Activated CD4-positive, alpha-beta T cell treated with anti-CD3 and anti-CD28 coated beads for 36 hours (primary cell): ENCODE data around the gene PRPSAP1. TPM values are rescaled to one million over a fixed set of nuclear protein-coding genes. Genes with fewer than 3 reads are reported as not detected.

Experiments used
- ATAC-seq: fragments of 200-7000 bp; cut with Tn5 transposase; one replicate; pipeline ENCODE4 v1.10.0; 2021; ENCODE audit warnings: mild to moderate bottlenecking, moderate library complexity
- CTCF ChIA-PET: fragments of 350-600 bp; sonication (Branson Sonifier 250); formaldehyde crosslinking; loops from one replicate; lab custom pipeline; 2021; ENCODE audit warnings: antibody characterized with exemption; lab: Charles Lee
- POLR2A ChIA-PET: fragments of 350-600 bp; sonication (Branson Sonifier 250); formaldehyde crosslinking; loops from one replicate; lab custom pipeline; 2021; ENCODE audit warnings: antibody characterized with exemption, inconsistent platforms; lab: Charles Lee
- DNase-seq: peaks from one replicate; pipeline ENCODE4 v3.0.0-alpha.2; 2020
- H3K27ac Mint-ChIP-seq: one replicate; pipeline ENCODE4 v1.8.0; 2021; ENCODE audit warnings: mixed read lengths
- H3K27me3 Mint-ChIP-seq: one replicate; pipeline ENCODE4 v1.8.0; 2021; ENCODE audit warnings: mixed read lengths
- H3K36me3 Mint-ChIP-seq: one replicate; pipeline ENCODE4 v1.8.0; 2021; ENCODE audit warnings: low read depth, mixed read lengths
- H3K4me1 Mint-ChIP-seq: one replicate; pipeline ENCODE4 v1.8.0; 2021; ENCODE audit warnings: mixed read lengths
- H3K4me3 Mint-ChIP-seq: one replicate; pipeline ENCODE4 v1.8.0; 2021; ENCODE audit warnings: mild to moderate bottlenecking, moderate library complexity, mixed read lengths
- H3K9me3 Mint-ChIP-seq: one replicate; pipeline ENCODE4 v1.8.0; 2021; ENCODE audit warnings: low read depth, mixed read lengths
- intact Hi-C, 2 experiments: fragments of 100-400 bp; cut with DNase I in 1 of 2; cut with micrococcal nuclease in 1 of 2; formaldehyde crosslinking; loops; one replicate each; pipeline versions ENCODE4 v1.14.2 to v1.15.1; 2022 to 2024; cut with DNase I, micrococcal nuclease
- total RNA-seq, 2 experiments: library from RNA; stranded (reverse); gene quantifications; one replicate each; pipeline ENCODE4 v1.2.3, GENCODE V29; 2021

Gene PRPSAP1, protein sequence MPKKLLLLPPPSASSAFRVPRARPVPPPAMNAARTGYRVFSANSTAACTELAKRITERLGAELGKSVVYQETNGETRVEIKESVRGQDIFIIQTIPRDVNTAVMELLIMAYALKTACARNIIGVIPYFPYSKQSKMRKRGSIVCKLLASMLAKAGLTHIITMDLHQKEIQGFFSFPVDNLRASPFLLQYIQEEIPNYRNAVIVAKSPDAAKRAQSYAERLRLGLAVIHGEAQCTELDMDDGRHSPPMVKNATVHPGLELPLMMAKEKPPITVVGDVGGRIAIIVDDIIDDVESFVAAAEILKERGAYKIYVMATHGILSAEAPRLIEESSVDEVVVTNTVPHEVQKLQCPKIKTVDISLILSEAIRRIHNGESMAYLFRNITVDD
- 10 to 100 TPM; 26.7 to 34.9 TPM for total RNA-seq

DNA sequence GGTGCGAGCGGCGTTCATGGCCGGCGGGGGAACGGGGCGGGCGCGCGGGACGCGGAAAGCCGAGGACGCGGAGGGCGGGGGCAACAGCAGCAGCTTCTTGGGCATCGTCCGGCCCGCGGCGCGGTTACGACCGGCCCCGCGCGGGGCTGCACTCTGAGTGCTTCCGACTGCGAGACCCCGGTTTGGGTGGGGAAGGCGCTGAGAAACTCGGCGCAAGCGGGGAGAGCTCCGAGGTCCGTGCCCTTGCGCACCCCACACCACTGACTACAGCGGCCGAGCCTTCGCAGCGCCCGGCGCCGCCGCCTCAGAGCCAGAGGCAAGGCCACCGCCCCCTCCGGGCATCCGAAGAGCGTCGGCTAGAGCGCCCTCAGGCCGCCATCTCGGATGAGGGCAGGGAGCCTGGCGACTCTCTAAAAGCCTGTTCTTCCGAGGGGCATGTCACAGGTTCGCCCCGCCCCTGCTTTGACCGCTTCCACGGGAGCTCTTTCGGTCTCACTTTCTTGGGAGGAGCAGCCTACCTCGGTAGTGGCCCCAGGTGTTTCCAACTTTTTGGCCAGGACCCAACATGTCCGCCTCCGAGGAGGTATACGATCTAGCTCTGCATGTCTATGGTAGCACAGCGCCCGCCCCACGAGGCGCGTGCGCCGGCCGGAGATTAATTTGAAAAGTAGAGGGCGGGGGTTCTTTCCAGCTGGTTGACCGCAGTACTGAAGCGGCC lies at the start of gene PRPSAP1:
Gene PRPSAP1, minus strand, starts transcription at position 318 of the 718 bp plus-strand sequence. Its CDS starts 213 bp downstream, at position 105.
- POLR2A ChIA-PET = interaction anchor here (0.6 to 0.8 kb wide), 3 partner anchors 17 to 1605 kb away, joined by 3 to 5 read pairs (median 5); partner anchors contain the start of gene TNRC6C
- Mint-ChIP-seq H3K36me3 (no peaks in the 10 kb centered on the region), H3K9me3 (no peaks in the 10 kb centered on the region), H3K4me1 (peaks cover 18% of the 10 kb centered on the region), H3K27me3 (no peaks in the 10 kb centered on the region), H3K27ac (peak within 1 kb of the TSS; percentile 96), H3K4me3 (peak within 1 kb of the TSS; percentile 78)
- DNase-seq = peak; percentile 88
- intact Hi-C loops = loop anchor here (1.0 to 2.0 kb wide), 12 partner anchors 30 to 498 kb away; partner anchors contain the start of genes EXOC7 (in 1 of the 2), FBF1 (in 1 of the 2), JMJD6 (in 1 of the 2) and METTL23 (in 1 of the 2)
- CTCF ChIA-PET = interaction anchor here (0.6 to 4.2 kb wide), 14 partner anchors 8 to 1031 kb away, joined by 3 to 43 read pairs (median 3); partner anchors contain the start of gene SPHK1
- peak; percentile 97 for ATAC-seq

DNA sequence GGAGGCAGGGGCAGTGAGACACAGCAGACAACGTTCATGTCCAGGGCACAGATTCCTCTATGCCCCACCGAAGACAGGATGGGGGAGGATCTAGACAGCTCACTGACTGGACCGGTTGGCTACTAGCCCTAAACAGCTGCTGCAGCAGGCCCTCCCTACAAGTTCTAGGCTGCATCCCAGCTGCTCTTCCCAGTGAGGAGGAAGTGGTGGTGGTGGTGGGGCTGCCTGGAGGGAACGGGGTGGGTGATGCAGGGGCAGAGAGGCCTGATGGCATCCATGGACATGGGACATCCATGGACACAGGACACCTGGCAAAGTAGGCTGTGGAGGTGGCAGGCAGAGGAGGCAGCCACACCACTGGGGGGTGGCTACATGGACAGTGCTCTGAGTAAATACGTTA lies 49.0 kb upstream of the PRPSAP1 start:
- peaks cover 48% of the 10 kb centered on the region for H3K36me3 Mint-ChIP-seq
- ATAC-seq (no peak), DNase-seq (no peak)
- ChIA-PET POLR2A (no interaction called here), CTCF (interaction anchor here (1.2 kb wide), 1 partner anchor 11 kb away, joined by 4 read pairs; no protein-coding TSS in a partner anchor)
- H3K27ac Mint-ChIP-seq = no peak overlapping the region
- H3K9me3 Mint-ChIP-seq = no peaks in the 10 kb centered on the region
- no peaks in the 10 kb centered on the region for H3K27me3 Mint-ChIP-seq
- no peaks in the 10 kb centered on the region for H3K4me1 Mint-ChIP-seq
- H3K4me3 Mint-ChIP-seq = no peak overlapping the region
- intact Hi-C loops = no loop called here

DNA sequence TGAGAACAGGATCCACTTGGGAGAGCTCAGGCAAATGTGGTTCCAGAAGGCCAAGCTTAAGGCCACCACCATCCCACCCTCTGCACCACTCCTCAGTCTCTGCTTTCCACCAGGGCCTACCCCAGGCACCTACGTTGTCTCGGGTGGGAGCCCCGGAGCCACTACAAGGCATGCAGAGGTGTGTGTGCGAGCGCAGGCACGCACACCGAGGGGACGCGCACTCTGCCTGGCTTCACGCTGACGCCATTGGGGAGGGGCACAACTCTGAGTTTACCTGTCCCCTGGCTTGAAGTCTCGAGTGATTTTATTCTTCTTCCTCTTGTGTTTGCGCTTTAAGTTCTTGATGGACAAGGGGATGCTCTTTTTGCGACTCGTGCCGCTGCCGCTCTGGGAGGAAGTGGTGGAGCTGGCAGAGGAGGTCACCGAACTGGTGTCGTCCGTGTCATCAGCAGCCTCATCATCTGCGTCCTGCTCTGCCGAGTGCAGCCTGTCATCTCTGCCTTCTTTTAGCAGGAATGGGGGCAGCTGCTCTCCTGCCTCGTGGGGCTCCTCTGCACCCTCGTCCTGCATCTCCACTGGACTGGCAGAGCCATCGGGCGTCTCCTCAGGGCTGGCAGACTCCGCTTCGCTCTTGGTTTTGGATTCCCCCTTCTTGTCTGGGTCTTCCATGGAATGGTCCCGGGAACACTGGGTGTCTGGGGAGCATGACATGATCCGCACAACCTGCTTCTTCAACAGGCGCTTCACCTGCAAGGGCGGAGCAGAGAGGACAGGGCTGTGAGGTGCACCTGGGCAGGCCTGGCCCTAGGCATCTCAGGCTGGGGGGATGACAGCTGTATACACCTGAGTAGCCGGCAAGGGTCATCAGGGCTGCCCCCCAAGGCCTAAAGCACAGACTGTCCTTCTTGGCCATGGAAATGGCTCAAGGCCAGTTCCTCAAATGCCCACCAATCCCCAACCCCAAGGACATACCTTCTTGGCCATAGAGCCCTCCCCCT lies 45.8 kb upstream of the PRPSAP1 start:
- CTCF ChIA-PET = interaction anchor here (0.6 to 4.4 kb wide), 21 partner anchors 9 to 399 kb away, joined by 3 to 89 read pairs (median 4); partner anchors contain the start of genes CDK3, QRICH2 and SPHK1
- Mint-ChIP-seq H3K36me3 (peaks cover 50% of the 10 kb centered on the region), H3K27me3 (no peaks in the 10 kb centered on the region), H3K9me3 (no peaks in the 10 kb centered on the region), H3K4me1 (no peaks in the 10 kb centered on the region), H3K27ac (no peak overlapping the region), H3K4me3 (no peak overlapping the region)
- no peak for ATAC-seq
- DNase-seq = no peak
- POLR2A ChIA-PET = no interaction called here
- intact Hi-C loops = no loop called here

DNA sequence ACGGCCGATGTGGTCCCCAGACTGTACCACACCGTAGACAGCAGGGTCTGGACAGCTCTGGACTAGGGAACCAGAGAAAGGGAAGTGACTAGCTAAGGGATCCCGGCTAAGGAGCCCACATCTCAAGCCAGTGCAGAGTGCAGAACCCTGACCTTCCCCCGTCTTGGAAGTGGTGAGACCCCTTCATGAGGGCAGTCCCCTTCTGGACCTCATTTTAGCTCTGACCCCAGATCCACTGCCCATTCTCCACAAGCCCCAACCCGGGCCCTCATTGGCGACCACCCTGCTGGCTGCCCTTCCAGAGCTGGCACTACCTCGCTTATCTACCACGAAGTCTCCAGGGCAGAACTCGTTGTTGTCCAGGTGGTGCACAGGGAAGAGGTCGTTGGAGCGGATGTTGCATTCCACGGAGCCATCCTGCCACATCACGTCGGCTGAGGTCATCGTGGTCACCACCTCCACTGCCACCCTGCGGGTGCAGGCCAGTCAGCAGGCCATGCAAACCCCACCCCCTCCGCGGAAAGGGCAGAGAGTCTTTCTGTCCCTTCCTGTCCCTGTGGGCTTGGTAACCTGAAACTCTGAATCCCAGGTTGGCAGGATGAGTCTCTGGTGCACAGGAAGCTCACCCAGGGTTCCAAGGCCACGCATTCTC lies 44.9 kb upstream of the PRPSAP1 start:
- H3K27ac Mint-ChIP-seq = no peak overlapping the region
- no peaks in the 10 kb centered on the region for H3K4me1 Mint-ChIP-seq
- DNase-seq (no peak), ATAC-seq (no peak)
- H3K9me3 Mint-ChIP-seq = no peaks in the 10 kb centered on the region
- intact Hi-C loops = loop anchor here (1.0 kb wide), 1 partner anchor 95 kb away; no protein-coding TSS in a partner anchor
- CTCF ChIA-PET = interaction anchor here (0.6 to 4.4 kb wide), 49 partner anchors 7 to 437 kb away, joined by 3 to 89 read pairs (median 4); partner anchors contain the start of genes CDK3, PRPSAP1, QRICH2 and SPHK1
- no peaks in the 10 kb centered on the region for H3K27me3 Mint-ChIP-seq
- H3K36me3 Mint-ChIP-seq = peaks cover 49% of the 10 kb centered on the region
- no peak overlapping the region for H3K4me3 Mint-ChIP-seq
- POLR2A ChIA-PET = no interaction called here

DNA sequence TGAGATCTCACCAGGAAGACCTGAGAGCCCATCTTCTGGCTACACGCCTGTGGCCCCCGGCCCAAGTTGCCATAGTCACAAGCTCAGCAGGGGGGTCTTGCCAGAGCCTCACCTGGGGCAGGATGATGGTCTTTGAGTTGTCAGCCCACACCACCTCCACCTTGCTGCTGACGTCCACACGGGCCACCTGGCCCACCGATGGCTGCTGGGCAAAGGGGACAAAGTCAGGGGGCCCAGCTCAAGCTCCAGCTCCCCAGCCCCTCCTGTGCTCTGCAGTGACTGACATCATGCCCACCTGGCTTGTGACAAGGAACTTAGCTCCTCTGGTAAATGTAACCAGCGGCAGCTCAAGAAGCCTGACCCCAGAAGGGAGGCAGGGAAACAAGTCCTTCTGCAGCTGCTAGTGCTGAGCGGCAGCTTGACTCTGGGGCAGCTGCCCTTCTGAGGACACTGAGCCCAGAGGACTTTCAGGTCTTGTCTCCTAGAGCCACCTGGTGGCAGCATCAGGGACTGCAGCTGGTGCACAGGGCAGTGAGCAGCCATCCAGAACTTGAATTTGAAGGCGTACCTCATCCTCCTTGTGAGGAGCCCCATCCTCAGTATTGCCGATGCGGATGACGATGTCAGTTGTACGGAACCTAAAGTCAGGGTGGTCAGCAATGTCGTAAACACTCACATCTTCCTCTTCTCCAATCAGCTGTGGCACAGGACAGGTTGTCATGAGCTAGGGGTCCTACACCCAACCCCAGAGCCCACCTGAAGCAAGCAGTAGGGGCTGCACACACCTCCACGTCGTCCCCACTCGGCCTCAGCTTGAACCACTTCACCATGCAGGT lies 44.2 kb upstream of the PRPSAP1 start:
- POLR2A ChIA-PET = interaction anchor here (0.7 kb wide), 1 partner anchor 168 kb away, joined by 3 read pairs; no protein-coding TSS in a partner anchor
- Mint-ChIP-seq H3K27ac (no peak overlapping the region), H3K36me3 (peaks cover 47% of the 10 kb centered on the region), H3K4me1 (no peaks in the 10 kb centered on the region), H3K9me3 (no peaks in the 10 kb centered on the region), H3K4me3 (no peak overlapping the region), H3K27me3 (no peaks in the 10 kb centered on the region)
- peak; percentile 92 for DNase-seq
- CTCF ChIA-PET = interaction anchor here (0.6 to 4.4 kb wide), 58 partner anchors 8 to 436 kb away, joined by 3 to 89 read pairs (median 4); partner anchors contain the start of genes CDK3, PRPSAP1, QRICH2 and SPHK1
- intact Hi-C loops = loop anchor here (1.0 kb wide), 1 partner anchor 95 kb away; no protein-coding TSS in a partner anchor
- ATAC-seq = peak; percentile 92

DNA sequence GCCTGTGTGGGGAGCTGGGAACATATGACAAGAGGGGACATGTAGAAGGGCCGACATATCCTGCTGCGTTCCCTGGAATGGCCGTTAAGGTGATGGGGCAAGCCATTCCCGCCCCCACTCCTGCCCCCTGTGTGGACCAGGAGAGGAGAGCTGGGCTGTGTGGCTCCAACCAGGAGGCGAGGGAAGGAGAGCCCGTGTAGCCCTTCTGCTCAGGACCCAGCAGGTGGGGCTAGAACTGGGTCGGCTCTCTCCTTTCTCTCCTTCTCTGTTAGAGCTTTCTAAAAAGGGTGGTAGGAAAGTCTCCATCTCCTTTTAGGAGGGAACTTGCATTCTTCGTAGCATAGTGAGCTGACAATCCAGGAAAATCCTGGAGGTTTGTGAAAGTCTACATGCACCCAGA lies 43.5 kb upstream of the PRPSAP1 start:
- H3K27me3 Mint-ChIP-seq = no peaks in the 10 kb centered on the region
- no peak overlapping the region for H3K27ac Mint-ChIP-seq
- peaks cover 44% of the 10 kb centered on the region for H3K36me3 Mint-ChIP-seq
- H3K9me3 Mint-ChIP-seq = no peaks in the 10 kb centered on the region
- ChIA-PET CTCF (interaction anchor here (0.6 to 4.4 kb wide), 33 partner anchors 9 to 478 kb away, joined by 3 to 89 read pairs (median 5); partner anchors contain the start of genes PRPSAP1, QRICH2 and SPHK1), POLR2A (interaction anchor here (0.7 kb wide), 1 partner anchor 169 kb away, joined by 3 read pairs; no protein-coding TSS in a partner anchor)
- H3K4me1 Mint-ChIP-seq = no peaks in the 10 kb centered on the region
- intact Hi-C loops = no loop called here
- H3K4me3 Mint-ChIP-seq = no peak overlapping the region
- DNase-seq = no peak
- ATAC-seq = no peak

DNA sequence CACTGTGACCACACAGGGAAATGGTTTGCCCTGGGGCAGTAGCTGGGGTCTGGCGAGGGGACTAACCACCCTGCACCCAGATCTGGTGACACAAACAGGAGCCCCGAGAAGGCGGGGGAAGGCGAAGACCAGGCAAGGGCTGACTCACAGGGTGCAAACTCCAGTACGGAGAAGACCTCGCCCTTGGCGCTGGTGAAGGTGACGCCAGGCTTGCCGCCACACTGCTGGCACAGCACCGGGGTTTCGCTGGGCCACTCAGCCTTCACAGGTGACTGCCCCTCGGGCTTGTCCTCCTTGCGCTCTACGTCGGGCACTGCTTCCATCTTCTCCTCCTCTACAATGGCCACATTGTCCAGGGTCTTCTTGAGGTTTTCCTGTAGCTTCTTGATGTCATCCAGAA lies 42.3 kb upstream of the PRPSAP1 start:
- POLR2A ChIA-PET = no interaction called here
- H3K27ac Mint-ChIP-seq = no peak overlapping the region
- H3K4me1 Mint-ChIP-seq = no peaks in the 10 kb centered on the region
- H3K9me3 Mint-ChIP-seq = no peaks in the 10 kb centered on the region
- H3K36me3 Mint-ChIP-seq = peaks cover 36% of the 10 kb centered on the region
- no peak for ATAC-seq
- no peaks in the 10 kb centered on the region for H3K27me3 Mint-ChIP-seq
- intact Hi-C loops = no loop called here
- CTCF ChIA-PET = interaction anchor here (0.6 to 4.4 kb wide), 5 partner anchors 11 to 94 kb away, joined by 3 to 89 read pairs (median 19); partner anchors contain the start of genes PRPSAP1 and SPHK1
- H3K4me3 Mint-ChIP-seq = no peak overlapping the region
- no peak for DNase-seq

DNA sequence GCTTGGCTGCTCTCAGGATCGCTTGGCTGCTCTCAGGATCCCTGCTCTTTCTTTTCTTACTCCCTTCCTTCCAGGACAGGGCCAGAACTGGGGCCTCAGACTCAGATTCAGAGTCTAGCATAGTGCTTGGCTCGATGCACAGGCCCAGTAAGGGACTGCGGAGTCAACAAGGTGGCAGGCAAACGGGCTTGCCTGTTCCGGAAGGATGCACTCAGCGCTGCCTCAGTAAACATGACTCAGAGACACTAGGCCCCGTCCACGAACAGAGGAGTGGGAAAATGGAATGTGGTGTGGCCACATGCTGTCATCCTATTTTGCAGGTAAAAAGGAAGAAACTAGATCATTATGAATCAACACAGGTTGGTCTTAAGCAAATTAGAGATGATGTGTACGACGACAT lies 40.5 kb upstream of the PRPSAP1 start:
- no peak overlapping the region for H3K27ac Mint-ChIP-seq
- H3K27me3 Mint-ChIP-seq = no peaks in the 10 kb centered on the region
- peaks cover 29% of the 10 kb centered on the region for H3K36me3 Mint-ChIP-seq
- DNase-seq (no peak), ATAC-seq (no peak)
- no peaks in the 10 kb centered on the region for H3K4me1 Mint-ChIP-seq
- H3K9me3 Mint-ChIP-seq = no peaks in the 10 kb centered on the region
- intact Hi-C loops = no loop called here
- ChIA-PET POLR2A (no interaction called here), CTCF (interaction anchor here (0.6 to 1.7 kb wide), 4 partner anchors 9 to 121 kb away, joined by 4 to 7 read pairs (median 4); no protein-coding TSS in a partner anchor)
- H3K4me3 Mint-ChIP-seq = no peak overlapping the region

DNA sequence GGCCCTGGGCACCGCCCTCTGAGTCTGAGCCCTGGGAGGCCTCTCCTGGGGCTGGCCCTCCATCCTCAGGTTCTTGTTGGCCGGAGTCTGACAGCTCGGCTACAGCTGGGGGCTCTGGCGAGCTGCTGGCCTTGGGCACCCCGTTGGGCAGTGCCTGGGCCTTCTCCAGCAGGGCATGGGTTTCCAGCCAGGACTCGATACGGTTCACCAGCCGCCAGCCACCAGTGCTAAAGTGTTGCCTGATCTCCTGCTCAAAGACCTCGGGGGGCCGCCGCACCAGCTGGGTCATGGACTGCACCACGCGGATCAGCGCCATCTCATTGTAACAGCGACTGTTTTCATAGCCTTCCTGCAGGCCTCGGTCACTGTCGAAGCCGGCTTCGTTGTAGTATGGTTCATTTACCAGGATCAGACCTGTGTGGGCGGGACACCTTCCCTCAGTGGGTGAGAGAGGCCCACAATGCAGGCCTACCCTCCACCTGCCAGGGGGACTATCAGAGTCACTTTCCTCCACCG lies 37.5 kb upstream of the PRPSAP1 start:
- CTCF ChIA-PET = no interaction called here
- POLR2A ChIA-PET = interaction anchor here (0.5 kb wide), 1 partner anchor 289 kb away, joined by 6 read pairs; no protein-coding TSS in a partner anchor

More for the DNA sequence above, 37.5 kb upstream of the PRPSAP1 start:
- no peak for ATAC-seq
- H3K27me3 Mint-ChIP-seq = no peaks in the 10 kb centered on the region
- no peaks in the 10 kb centered on the region for H3K9me3 Mint-ChIP-seq
- DNase-seq = no peak
- no peak overlapping the region for H3K27ac Mint-ChIP-seq
- peaks cover 5% of the 10 kb centered on the region for H3K4me1 Mint-ChIP-seq
- no peak overlapping the region for H3K4me3 Mint-ChIP-seq
- intact Hi-C loops = no loop called here
- H3K36me3 Mint-ChIP-seq = peaks cover 12% of the 10 kb centered on the region
